IMR-90 (cell line): ENCODE data around the gene IRAK3. TPM values are rescaled to one million over a fixed set of nuclear protein-coding genes. Genes with fewer than 3 reads are reported as not detected.
"Not testable (repeated sequence)": the region's sequence is repeated elsewhere in the genome, so short reads cannot be mapped to it uniquely, and the experiment has no call there.

Experiments
- ATAC-seq: fragments of 200-7000 bp; cut with Tn5 transposase; 2 replicates; pipeline ENCODE4 v1.9.1; 2020; ENCODE audit warnings: low read depth, mild to moderate bottlenecking, moderate library complexity
- BruUV-seq: library from RNA; stranded (reverse); fragments of 400-500 nt; replicated peaks from 2 replicates; lab custom pipeline; 2021; lab: Mats Ljungman, UMichigan
- CTCF ChIA-PET: fragments of 300-600 bp; formaldehyde crosslinking; extraction: SDS; loops from one replicate; lab custom pipeline; 2021; ENCODE audit warnings: antibody characterized with exemption; lab: Yijun Ruan, JAX
- POLR2A ChIA-PET: fragments of 300-600 bp; sonication (Branson Sonifier 250); formaldehyde crosslinking; loops from one replicate; lab custom pipeline; 2022; ENCODE audit warnings: antibody characterized with exemption; ENCODE audit not compliant: unreplicated experiment; lab: Charles Lee
- DNase-seq: peaks from one replicate; pipeline ENCODE4 v3.0.0; 2013
- H2AFZ ChIP-seq: replicated peaks from 2 replicates; pipeline ENCODE3; 2013; ENCODE audit warnings: low read length, mild to moderate bottlenecking; ENCODE audit not compliant: poor library complexity
- H2AK5ac ChIP-seq: 2 replicates; pipeline ENCODE4 v1.6.1; 2013; ENCODE audit warnings: low read depth, low read length, inconsistent platforms
- H2AK9ac ChIP-seq: replicated peaks from 2 replicates; pipeline ENCODE3; 2013; ENCODE audit warnings: mild to moderate bottlenecking, low read depth, low read length, moderate library complexity; ENCODE audit not compliant: poor library complexity
- H2BK120ac ChIP-seq: 2 replicates; pipeline ENCODE4 v1.6.1; 2013; ENCODE audit warnings: low read depth, low read length, inconsistent platforms
- H2BK15ac ChIP-seq: 3 replicates; pipeline ENCODE4 v1.6.1; 2013; ENCODE audit warnings: low read depth, low read length, inconsistent platforms
- H2BK20ac ChIP-seq: 2 replicates; pipeline ENCODE4 v1.6.1; 2013; ENCODE audit warnings: low read depth, mild to moderate bottlenecking, inconsistent platforms, low read length, moderate library complexity
- H2BK5ac ChIP-seq: 2 replicates; pipeline ENCODE4 v1.6.1; 2013; ENCODE audit warnings: mild to moderate bottlenecking, low read depth, low read length, inconsistent platforms; ENCODE audit not compliant: poor library complexity, severe bottlenecking
- H3K14ac ChIP-seq: replicated peaks from 2 replicates; pipeline ENCODE4 v1.6.1; 2013; ENCODE audit warnings: low read depth, low read length, inconsistent platforms
- H3K18ac ChIP-seq: 2 replicates; pipeline ENCODE4 v1.6.1; 2013; ENCODE audit warnings: low read depth, low read length, control low read depth
- H3K23ac ChIP-seq: 2 replicates; pipeline ENCODE4 v1.6.1; 2013; ENCODE audit warnings: low read depth, low read length, inconsistent platforms
- H3K27ac ChIP-seq: 2 replicates; pipeline ENCODE4 v1.5.1; 2013; ENCODE audit warnings: mild to moderate bottlenecking, control low read depth, low read length; ENCODE audit not compliant: insufficient read depth
- H3K27me3 ChIP-seq: 2 replicates; pipeline ENCODE4 v1.6.1; 2013; ENCODE audit warnings: low read length; ENCODE audit not compliant: control insufficient read depth, insufficient read depth
- H3K36me3 ChIP-seq: 2 replicates; pipeline ENCODE4 v1.6.1; 2013; ENCODE audit warnings: low read length, mixed read lengths; ENCODE audit not compliant: control insufficient read depth, insufficient read depth
- H3K4ac ChIP-seq: 2 replicates; pipeline ENCODE4 v1.6.1; 2013; ENCODE audit warnings: low read depth, low read length, inconsistent platforms
- H3K4me1 ChIP-seq: 2 replicates; pipeline ENCODE4 v1.6.1; 2013; ENCODE audit warnings: low read length, mixed read lengths; ENCODE audit not compliant: control insufficient read depth, insufficient read depth
- H3K4me2 ChIP-seq: 2 replicates; pipeline ENCODE4 v1.6.1; 2013; ENCODE audit warnings: low read depth, mild to moderate bottlenecking, control low read depth, low read length, moderate library complexity
- H3K4me3 ChIP-seq: 2 replicates; pipeline ENCODE4 v1.5.1; 2013; ENCODE audit warnings: low read depth, mild to moderate bottlenecking, control low read depth, low read length, moderate library complexity; ENCODE audit not compliant: insufficient read depth
- H3K56ac ChIP-seq: 2 replicates; pipeline ENCODE4 v1.6.1; 2013; ENCODE audit warnings: low read length, inconsistent platforms; ENCODE audit not compliant: insufficient read depth; ENCODE audit errors: extremely low read depth
- H3K79me1 ChIP-seq, 2 experiments: 2 replicates each; pipeline ENCODE4 v1.6.1; 2013; ENCODE audit warnings: low read length in 2 of 2, inconsistent platforms in 1 of 2, low read depth in 1 of 2
- H3K9ac ChIP-seq: 2 replicates; pipeline ENCODE4 v1.6.1; 2013; ENCODE audit warnings: low read depth, low read length, control low read depth
- H3K9me1 ChIP-seq: 2 replicates; pipeline ENCODE4 v1.6.1; 2013; ENCODE audit warnings: low read length, inconsistent platforms; ENCODE audit not compliant: insufficient read depth
- H3K9me3 ChIP-seq: 2 replicates; pipeline ENCODE4 v1.6.1; 2013; ENCODE audit warnings: low read length; ENCODE audit not compliant: control insufficient read depth, insufficient read depth
- H4K20me1 ChIP-seq: 2 replicates; pipeline ENCODE4 v1.6.1; 2013; ENCODE audit warnings: low read length, inconsistent platforms; ENCODE audit not compliant: insufficient read depth
- H4K5ac ChIP-seq: 2 replicates; pipeline ENCODE4 v1.6.1; 2013; ENCODE audit warnings: mild to moderate bottlenecking, low read depth, low read length, control low read depth
- H4K8ac ChIP-seq, 2 experiments: 2 replicates each; pipeline ENCODE4 v1.6.1; 2013; ENCODE audit warnings: low read depth in 2 of 2, low read length in 2 of 2, control low read depth in 1 of 2, inconsistent platforms in 1 of 2
- H4K91ac ChIP-seq: 2 replicates; pipeline ENCODE4 v1.6.1; 2013; ENCODE audit warnings: low read depth, low read length, inconsistent platforms; ENCODE audit not compliant: insufficient read depth
- MAZ ChIP-seq: IDR thresholded peaks from 2 replicates; pipeline ENCODE4 v1.6.1; 2012; ENCODE audit warnings: low read depth, mild to moderate bottlenecking, low read length, improper control_type of control experiment, moderate library complexity, borderline replicate concordance
- WGBS, 2 experiments: methylation state at CpG; one replicate each; pipeline versions ENCODE4 v1.1.5 to v1.1.7; 2013; ENCODE audit warnings: missing lambda C conversion rate in 2 of 2; ENCODE audit not compliant: insufficient read length in 1 of 2; ENCODE audit errors: extremely low coverage in 2 of 2; 5-methylcytosine and 5-hydroxymethylcytosine counted together
- dilution Hi-C: fragments of 300-500 bp; cut with HindIII; formaldehyde crosslinking; loops from one replicate; pipeline ENCODE4 v1.14.3; 2018; ENCODE audit warnings: low sequenced_read_pairs; ENCODE audit not compliant: unreplicated experiment
- in situ Hi-C: fragments of 300-500 bp; cut with MboI; formaldehyde crosslinking; loops from 3 replicates; pipeline ENCODE4 v1.14.3; 2019; ENCODE audit warnings: low sequenced_read_pairs, inconsistent platforms, mixed read lengths
- intact Hi-C: fragments of 100-400 bp; cut with micrococcal nuclease; formaldehyde crosslinking; loops from 2 replicates; pipeline ENCODE4 v1.10.0; 2022
- polyA plus RNA-seq, 3 experiments: library from polyadenylated mRNA; depleted of rRNA; stranded (reverse); fragments of >200 nt; gene quantifications; 2 replicates each; pipeline ENCODE4 v1.2.3, GENCODE V29; 2012; ENCODE audit warnings: low replicate concordance in 1 of 3
- total RNA-seq: library from RNA; depleted of rRNA; stranded (reverse); fragments of >200 nt; gene quantifications from 2 replicates; pipeline ENCODE4 v1.2.3, GENCODE V29; 2012
- TF ChIP-seq, protein P1 (sequence below): conservative IDR thresholded peaks from 2 replicates; pipeline ENCODE4 v1.5.1; 2012; ENCODE audit warnings: mild to moderate bottlenecking, low read depth, low read length, improper control_type of control experiment

The IRAK3 gene
- total and polyA plus RNA-seq, 2 of the 4 experiments (the other 2 are of a cell fraction) = 0.53 to 0.72 TPM

DNA sequence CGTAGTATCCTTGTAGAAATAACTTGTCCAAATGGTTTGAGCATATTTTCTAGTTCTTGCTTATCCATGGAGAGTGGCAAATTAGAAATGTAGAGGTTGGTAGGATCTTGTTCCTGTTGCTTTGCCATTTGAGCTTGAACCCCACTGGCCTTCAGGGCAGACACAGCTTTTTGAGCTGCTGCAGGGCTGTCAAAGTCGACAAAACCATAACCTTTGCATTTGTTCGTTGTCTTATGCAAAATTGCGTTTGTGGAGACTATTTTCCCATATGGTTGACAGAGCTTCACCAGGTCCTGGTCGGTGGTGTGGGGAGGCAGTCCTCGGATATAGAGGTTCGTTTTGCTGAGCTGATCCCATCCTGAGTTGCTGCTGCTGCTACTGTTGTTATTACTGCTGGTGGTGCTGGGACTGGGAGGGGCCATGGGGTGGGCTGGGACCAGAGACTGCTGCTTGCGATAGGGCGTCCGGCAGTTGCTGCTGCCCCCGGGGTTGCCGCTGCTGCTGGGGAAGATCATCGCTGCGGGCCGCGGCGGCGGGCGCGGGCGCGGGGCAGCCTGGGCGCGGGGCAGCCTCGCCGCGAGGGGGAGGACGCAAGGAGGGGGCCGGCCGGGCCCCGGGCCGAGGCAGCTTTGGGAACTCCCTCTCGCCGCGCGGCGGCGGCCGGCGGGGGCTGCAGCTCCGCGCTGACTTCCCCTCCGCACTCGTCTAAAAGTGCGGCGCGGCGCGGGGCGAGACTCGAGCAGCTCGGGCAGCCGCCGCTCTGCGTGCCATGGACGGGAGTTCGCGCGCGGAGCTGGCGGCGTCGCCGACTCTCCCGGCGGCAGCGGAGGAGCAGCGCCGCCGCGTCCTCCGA is 46.0 kb downstream of the IRAK3 start:
- H4K91ac ChIP-seq, H4K5ac ChIP-seq, H2BK5ac ChIP-seq, H3K4me1 ChIP-seq, H2BK20ac ChIP-seq, H2AK9ac ChIP-seq, H3K14ac ChIP-seq, in situ Hi-C loops, H2AK5ac ChIP-seq, H3K27me3 ChIP-seq, H3K56ac ChIP-seq, intact Hi-C loops, BruUV-seq, H3K4ac ChIP-seq, H4K20me1 ChIP-seq, dilution Hi-C loops, H3K18ac ChIP-seq, H3K36me3 ChIP-seq, H3K9me1 ChIP-seq, H2BK120ac ChIP-seq, H2BK15ac ChIP-seq, H3K9me3 ChIP-seq, H3K79me1 ChIP-seq: not testable (repeated sequence)
- WGBS, 2 experiments = 0% methylated on average over 15 of the region's 72 CpGs; no CpG with 5 or more reads in 1 of the 2 experiments
- TF ChIP-seq, protein P1, sequence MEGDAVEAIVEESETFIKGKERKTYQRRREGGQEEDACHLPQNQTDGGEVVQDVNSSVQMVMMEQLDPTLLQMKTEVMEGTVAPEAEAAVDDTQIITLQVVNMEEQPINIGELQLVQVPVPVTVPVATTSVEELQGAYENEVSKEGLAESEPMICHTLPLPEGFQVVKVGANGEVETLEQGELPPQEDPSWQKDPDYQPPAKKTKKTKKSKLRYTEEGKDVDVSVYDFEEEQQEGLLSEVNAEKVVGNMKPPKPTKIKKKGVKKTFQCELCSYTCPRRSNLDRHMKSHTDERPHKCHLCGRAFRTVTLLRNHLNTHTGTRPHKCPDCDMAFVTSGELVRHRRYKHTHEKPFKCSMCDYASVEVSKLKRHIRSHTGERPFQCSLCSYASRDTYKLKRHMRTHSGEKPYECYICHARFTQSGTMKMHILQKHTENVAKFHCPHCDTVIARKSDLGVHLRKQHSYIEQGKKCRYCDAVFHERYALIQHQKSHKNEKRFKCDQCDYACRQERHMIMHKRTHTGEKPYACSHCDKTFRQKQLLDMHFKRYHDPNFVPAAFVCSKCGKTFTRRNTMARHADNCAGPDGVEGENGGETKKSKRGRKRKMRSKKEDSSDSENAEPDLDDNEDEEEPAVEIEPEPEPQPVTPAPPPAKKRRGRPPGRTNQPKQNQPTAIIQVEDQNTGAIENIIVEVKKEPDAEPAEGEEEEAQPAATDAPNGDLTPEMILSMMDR = 0 out of 2 replicates have a peak, but pooled peaks have one; percentile 6
- TF ChIP-seq MAZ = peak; percentile 68; the same call in 1 of the 2 replicates
- peak overlapping the region in 1 of 2 experiments; percentile 51; a peak in 1 of 4 replicates for H4K8ac ChIP-seq
- H2AFZ ChIP-seq = peak overlapping the region; percentile 83
- peak overlapping the region; percentile 50 for H3K4me2 ChIP-seq
- peak overlapping the region; percentile 28; the same call in 1 of the 2 replicates for H3K9ac ChIP-seq
- DNase-seq (peak; percentile 33), ATAC-seq (peak; percentile 96)
- peak overlapping the region; percentile 33; the same call in 1 of the 2 replicates for H3K27ac ChIP-seq
- ChIA-PET POLR2A (interaction anchor here (0.7 kb wide), 1 partner anchor 507 kb away, joined by 3 read pairs; no protein-coding TSS in a partner anchor), CTCF (interaction anchor here (0.6 to 1.1 kb wide), 4 partner anchors 12 to 343 kb away, joined by 3 to 4 read pairs (median 3); no protein-coding TSS in a partner anchor)
- 0 out of 2 replicates have a peak overlapping the region, but pooled peaks have one; percentile 17 for H3K23ac ChIP-seq
- peak overlapping the region; percentile 58 for H3K4me3 ChIP-seq
